HTR-8/SVneo (cell line): ENCODE data around the gene ZC3H12A.
"Not testable (repeated sequence)": the region's sequence is repeated elsewhere in the genome, so short reads cannot be mapped to it uniquely, and the experiment has no call there.

Experiments
- DNase-seq: peaks from one replicate; pipeline ENCODE4 v3.0.0; 2011; ENCODE audit warnings: low spot score, mixed read lengths; ENCODE audit not compliant: insufficient read length
- FAIRE-seq: peaks from 2 replicates; lab custom pipeline; 2011; peaks lifted over from hg19 to GRCh38; lab: Jason Lieb, UNC

The ZC3H12A gene

DNA sequence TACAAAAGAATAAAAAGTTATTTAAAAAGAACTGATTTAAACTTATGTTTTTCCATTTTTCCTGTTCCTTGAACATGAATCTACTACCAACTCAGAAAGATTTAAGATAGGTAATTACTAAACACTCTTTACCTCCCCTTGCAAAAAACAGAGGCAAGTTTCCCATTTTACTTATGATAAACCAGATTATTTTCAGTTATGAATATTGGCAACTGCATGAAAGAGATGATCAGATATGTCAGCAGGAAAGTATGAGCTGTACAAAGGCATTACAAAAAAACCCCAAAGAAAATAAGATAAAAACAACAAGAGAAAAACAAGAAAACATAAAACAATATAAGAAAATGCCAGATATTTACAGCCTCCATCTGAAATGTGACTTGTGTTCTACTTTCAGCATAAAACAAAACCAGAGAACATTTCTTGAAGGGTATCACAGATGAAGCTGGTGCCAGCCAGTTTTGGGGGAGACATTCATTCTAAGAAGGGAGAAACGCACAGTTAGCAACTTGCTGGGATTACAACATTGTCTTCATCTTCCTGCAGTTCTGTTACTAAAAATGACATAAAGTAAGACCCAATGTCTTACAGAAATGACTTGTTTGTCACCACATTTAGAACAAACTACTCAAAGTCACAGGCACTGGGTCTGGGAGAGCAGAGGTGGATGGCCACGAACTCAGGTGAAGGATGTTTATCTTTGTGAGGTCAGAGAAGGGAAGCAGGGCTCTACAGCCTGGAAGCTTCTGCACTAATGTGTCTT, 19.1 kb downstream of the ZC3H12A start:
- FAIRE-seq (no peak), DNase-seq (no peak)

DNA sequence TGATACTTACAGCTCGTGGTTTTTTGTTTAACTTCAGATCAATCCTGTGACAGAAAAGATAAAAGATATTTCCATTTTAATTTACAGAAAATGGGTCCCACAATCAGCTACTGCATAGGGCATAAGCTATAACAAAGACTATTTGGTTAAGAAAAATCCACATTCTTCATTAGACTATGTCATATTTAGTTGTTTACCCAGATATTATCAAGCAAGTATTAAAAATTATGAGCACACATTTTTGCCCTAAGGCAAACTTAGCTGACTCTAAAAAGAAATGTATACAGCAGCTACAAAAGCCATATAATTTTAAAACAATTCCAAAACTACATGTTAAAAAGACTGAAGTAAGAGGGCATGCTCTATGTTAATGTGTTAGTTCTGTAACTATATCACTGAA, 21.5 kb downstream of the ZC3H12A start:
- no peak for FAIRE-seq
- DNase-seq, result no peak

DNA sequence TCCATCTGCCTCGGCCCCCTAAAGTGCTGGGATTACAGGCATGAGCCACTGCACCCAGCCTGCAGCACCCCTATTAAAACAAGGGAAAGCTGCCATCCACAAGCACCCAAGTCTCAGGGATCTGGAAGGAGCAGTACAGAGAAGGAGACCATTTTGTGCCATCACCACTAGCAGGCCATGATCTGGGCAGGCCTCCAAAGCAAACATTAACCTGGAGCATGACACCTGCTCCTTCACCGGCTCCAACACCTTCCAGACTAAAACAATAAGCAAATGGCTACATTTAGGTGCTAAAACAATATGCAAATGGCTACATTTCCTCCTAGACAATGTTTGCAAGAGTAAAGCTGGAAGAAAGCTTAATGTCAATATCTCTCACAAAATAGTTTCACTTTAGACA, 23.5 kb downstream of the ZC3H12A start:
- FAIRE-seq, result no peak

DNA sequence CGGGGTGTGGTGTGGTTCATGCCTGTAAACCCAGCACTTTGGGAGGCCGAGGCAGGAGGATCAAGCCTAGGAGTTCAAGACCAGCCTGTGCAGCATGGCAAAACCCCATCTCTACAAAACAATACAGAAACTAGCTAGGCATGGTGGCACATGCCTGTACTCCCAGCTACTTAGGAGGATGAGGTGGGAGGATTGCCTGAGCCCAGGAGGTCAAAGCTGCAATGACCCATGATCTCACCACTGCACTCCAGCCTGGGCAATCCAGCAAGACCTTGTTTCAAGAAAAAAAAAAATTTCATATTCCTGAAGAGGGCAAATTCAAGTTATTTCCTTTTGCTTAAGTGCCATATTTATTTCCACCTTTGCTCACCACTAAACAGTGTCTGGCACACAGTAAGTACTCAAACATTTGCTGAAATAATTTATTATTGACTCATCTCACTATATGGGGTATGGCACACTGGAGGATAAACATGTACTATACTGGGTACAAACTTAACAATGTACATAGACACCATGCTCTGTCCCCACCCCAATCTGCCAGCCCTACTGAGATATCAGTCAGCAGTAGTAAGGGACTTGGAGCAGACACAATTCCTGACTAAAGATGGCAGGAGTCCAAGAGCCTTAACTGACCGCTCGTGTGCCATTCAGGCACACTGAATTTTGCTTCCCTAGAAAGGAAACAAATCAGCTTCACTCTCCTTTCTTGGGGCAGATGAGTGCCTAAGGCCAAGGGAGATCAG, 24.7 kb downstream of the ZC3H12A start:
- DNase-seq (no peak), FAIRE-seq (no peak)

More for the DNA sequence above, 23.5 kb downstream of the ZC3H12A start:
- DNase-seq, result no peak

DNA sequence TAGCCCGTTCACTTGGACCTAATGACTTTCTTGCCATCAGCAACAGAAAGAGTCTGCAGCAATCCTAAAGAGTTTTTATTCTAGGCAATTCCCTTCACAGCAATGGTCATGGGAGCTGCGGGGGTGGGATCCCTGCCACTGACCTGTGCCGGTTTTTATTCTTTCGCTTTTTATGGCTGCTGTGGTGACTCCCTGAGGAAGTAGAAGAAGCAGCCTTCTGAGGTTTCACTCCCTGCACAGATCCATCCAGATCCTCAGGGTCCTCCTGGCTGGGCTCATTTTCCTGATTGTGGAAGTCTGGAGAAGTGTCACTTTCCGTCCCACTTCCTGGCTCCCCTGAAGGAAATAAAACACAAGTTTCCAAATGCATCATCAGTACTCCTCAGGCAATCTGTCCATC, 27.3 kb downstream of the ZC3H12A start:
- DNase-seq (no peak), FAIRE-seq (no peak)

DNA sequence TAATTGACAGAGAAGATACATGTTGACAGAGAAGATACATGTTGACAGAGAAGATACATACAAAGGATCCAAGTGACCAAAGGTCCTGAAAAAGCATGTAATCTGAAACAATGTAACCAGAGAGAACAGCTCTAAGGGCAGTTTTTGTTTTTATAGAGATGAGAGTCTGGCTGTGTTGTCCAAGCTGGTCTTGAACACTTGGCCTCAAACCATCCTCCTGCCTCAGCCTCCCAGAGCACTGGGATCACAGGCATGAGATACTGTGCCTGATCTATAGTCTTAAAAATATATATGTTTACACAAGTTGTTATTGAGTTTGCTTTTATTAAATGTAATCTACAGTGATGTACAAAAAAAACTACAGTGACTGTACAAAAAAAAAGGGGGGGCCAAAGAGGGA, 27.7 kb downstream of the ZC3H12A start:
- DNase-seq (no peak), FAIRE-seq (no peak)

DNA sequence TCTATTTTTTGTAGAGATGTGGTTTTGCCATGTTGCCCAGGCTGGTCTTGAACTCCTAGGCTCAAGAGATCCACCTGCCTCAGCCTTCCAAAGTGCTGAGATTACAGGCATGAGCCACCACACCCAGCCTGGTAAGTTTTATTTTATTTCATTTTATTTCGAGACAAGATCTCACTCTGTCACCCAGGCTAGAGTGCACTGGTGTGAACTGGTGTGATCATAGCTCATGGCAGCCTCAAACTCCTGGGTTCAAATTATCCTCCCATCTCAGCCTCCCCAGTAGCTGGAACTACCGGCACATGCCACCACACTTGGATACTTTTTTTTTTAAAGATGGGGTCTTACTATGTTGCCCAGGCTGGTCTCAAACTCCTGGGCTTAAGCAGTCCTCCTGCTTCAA, 28.4 kb downstream of the ZC3H12A start:
- not testable (repeated sequence) for DNase-seq, FAIRE-seq

DNA sequence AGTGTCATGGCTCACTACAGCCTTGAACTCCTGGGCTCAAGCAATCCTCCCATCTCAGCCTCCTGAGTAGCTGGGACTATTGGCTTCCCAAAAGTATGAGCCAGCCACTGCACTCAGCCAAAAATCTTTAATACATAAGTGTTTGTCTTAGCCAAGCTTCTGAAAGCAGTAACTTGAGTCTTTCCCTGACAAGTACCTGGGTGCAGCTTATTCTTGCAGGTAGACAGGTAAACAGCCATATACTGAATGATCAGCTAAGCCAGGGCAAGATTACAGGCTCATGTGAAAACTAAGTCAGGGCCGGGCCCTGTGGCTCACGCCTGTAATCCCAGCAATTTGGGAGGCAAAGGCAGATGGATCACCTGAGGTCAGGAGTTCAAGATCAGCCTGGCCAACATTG, 32.4 kb downstream of the ZC3H12A start:
- DNase-seq (no peak), FAIRE-seq (no peak)

DNA sequence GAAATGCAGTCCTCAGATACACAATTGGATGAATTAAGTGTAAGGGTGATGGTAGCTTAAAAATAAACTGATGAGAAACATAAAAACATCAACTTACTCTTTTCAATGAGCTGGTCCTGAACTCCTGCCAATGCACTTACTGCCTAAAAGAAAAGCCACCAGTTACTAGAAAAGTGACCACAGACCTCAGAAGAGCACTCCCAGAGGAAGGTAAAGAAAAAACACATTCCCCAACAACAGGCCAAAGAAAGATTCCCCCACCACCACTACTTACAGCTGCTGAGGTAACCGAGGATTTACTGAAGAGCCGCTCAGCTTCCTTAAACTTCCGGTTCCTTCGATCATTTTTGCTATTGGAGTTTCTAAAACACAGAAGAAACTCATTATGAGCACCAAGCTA, 34.8 kb downstream of the ZC3H12A start:
- no peak for DNase-seq
- no peak for FAIRE-seq

DNA sequence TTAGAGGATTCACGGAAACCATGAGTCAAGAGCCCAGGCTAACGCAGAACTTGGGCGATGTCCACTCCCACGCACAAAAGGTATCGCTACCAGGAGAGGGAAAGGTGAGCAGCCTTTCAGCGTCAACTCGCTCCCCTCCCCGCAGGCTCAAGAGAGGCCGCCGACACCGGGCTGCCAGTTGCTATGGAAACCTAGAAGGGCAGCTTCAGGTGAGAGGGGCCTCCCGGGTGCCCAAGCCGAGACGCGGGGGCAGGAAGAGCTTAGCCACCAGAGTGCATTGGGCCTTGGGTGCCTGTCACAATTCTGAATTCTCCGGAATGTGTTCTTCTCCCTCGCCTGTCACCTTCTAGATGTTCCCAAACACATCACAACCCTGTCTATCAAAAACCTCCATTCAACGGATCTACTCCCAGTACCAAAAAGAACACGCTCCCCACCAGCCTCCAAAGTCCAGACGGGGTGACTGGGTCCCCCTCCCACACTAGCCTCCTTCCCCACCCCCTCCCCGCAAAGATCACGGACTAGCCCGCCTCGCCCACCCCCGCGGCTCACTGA, 39.5 kb downstream of the ZC3H12A start:
- FAIRE-seq (no peak), DNase-seq (peak; percentile 9)

DNA sequence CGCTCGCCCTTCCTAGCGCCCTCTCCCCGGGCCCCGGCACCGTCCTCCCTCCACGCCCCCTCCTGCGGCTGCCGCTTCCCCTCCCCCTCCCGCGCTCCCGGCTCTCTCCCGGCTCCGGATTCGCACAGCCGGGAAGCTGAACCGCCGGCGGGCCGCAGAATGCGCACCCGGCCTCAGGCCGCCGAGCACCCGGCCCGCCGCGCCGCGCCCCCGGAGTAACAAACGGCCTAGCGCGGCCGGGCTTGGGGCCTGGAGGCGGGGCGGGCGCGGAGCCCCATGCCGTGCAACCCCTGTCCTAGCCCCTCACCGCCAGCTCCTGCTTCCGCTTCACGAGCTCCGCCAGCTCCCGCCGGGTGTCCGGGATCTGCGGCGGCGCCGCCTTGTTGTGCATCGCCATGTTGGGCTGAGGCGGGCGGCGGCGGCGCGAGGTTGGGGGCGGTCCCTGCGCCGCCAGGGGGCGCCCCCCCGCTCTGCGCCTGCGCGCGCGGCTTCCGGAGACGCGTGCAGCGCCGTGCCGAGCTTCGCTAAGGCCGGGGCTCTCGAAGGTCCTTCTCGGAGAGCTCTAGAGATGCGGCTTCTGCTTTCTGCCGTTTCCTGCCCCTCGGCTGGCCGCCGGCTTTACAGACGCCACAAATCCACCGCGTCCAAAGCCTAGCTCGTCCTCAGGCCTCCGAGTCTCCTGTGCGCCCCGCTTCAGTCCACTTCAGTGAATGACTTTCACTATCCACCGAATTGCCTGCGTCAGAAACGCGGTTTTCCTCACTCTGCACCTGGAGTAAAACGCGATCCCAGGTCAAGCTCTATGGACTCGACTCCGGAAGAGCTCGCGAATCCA, 40.2 kb downstream of the ZC3H12A start, which contains the start of gene MEAF6:
MEAF6 (minus strand) TSS at position 417 of the 835 bp plus-strand sequence; CDS start at position 397, 20 bp downstream.
- peak; percentile 83 for DNase-seq
- no peak for FAIRE-seq

DNA sequence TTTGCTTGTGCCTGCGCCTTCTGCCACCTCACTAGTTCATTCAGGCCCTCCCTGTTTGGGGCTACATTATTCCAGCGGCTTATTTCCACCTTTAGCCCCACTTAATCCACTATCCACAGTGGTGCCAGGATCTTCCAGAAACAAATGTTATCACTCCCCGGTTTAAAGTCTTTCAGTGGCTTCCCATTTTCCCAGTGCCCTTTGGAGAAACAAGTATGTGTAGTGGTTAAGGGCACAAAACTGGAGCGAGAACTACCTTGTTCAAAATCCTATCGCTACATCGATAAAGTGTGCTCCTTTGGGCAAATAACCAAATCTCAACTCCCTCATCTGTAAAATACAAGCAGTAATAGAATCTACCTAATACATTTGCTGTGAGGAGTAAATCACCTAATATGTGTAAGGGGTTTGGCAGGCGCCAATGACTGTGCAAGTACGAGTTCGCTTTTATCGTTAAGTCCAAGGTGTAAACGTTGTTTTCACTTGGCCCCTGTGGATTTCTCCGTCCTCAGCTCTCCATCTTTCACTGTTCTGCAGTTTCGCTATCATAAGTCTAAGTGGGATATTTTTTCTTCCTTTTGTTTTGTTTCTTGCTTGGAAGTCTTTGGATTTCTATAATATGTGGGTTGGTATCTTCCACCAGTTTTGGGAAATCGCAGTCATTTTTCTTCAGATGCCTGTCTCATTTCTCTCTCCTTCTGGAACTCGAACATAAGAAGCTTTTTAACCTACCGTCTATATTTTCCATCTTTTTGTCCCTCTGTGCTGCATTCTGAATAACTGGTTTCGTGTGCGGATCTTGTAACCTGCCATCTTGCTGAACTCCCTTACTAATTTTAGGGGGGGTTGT, 41.0 kb downstream of the ZC3H12A start:
- DNase-seq (no peak), FAIRE-seq (no peak)

DNA sequence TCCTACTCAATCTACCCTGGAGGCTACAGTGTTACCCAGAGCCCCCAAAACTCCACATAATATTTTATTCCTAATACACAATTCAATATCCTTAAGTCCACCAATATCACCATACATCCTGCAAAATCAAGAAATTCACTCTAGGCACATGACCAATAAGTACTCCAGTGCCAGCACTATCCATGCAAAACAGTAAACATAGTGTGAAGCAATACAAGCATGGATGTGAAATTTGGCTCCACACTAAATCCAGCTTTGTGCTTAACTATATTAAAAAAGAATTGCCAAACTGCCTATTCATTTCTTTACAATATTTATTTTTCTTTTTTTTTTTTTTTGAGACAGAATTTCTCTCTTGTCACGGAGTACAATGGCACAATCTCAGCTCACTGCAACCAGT, 43.2 kb downstream of the ZC3H12A start:
- FAIRE-seq (no peak), DNase-seq (no peak)

DNA sequence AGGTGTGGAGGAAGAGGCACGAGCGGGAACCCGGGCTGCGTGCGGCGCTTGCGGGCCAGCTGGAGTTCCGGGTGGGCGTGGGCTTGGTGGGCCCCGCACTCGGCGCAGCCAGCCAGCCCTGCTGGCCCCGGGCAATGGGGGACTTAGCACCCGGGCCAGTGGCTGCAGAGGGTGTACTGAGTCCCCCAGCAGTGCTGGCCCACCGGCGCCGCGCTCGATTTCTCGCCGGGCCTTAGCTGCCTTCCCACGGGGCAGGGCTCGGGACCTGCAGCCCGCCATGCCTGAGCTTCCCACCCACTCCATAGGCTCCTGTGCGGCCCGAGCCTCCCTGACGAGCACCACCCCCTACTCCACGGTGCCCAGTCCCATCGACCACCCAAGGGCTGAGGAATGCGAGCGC, 43.9 kb downstream of the ZC3H12A start:
- FAIRE-seq, DNase-seq: not testable (repeated sequence)

DNA sequence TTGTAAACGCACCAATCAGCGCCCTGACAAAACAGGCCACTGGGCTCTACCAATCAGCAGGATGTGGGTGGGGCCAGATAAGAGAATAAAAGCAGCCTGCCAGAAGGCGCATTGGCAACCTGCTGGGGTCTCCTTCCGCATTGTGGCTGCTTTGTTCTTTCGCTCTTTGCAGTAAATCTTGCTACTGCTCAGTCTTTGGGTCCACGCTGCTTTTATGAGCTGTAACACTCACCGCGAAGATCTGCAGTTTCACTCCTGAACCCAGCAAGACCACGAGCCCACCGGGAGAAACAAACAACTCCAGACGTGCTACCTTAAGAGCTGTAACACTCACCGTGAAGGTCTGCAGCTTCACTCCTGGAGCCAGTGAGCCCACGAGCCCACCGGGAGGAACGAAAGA, 44.5 kb downstream of the ZC3H12A start:
- not testable (repeated sequence) for FAIRE-seq

DNA sequence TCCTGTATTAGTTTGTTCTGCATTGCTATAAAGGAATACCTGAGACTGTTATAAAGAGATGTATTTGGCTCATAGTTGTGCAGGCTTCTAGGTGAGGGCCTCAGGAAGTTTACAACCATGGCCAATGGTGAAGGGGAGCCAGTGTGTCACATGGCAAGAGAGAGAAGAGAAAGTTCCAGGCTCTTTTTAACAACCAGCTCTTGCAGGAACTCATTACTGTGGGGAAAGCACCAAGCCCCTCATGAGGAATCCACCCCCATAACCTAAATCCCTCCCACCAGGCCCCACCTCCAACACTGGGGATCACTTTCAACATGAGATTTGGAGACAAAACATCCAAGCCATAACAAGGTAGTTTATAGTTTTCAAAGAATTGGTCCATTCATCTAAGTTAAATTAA, 45.2 kb downstream of the ZC3H12A start:
- DNase-seq (no peak), FAIRE-seq (no peak)

More for the DNA sequence above, 44.5 kb downstream of the ZC3H12A start:
- DNase-seq, result not testable (repeated sequence)

DNA sequence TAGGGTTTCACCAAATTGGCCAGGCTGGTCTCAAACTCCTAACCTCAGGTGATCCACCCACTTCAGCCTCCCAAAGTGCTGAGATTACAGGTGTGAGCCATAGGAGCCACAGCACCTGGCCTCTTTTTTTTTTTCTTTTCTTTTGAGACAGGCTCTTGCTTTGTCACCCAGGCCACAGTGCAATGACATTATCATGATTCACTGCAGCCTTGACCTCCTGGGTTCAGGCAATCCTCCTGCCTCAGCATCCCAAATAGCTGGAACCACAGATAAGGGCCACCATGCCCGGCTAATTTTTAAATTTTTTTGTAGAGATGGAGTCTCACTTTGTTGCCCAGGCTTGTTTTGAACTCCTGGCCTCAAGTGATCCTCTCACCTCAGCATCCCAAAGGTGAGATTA, 55.5 kb downstream of the ZC3H12A start:
- DNase-seq, result not testable (repeated sequence)

DNA sequence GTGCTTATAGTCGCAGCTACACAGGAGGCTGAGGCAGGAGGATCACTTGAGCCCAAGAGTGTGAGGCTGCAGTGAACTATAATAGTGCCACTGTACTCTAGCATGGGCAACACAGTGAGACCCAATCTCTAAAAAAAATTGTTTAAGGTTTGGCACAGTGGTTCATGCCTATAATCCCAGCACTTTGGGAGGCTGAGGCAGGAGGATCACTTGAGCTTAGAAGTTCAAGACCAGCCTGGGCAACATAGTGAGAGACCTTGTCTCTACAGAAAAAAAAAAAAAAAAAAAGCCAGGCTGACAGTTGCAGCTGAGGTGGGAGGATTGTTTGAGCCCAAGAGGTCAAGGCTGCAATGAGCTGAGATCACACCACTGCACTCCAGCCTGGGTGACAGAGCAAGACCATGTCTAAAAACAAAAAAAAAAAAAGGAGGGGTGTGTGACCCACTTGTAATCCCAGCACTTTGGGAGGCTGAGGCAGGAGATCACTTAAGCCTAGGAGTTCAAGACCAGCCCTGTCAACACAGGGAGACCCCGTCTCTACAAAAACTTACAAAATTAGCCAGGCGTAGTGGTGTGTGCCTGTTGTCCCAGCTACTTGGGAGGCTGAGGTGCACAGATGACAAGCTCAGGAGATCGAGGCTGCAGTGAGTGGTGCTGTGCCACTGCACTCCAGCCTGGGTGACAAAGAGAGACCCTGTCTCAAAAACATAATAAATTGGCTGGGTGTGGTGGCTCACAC, 58.2 kb downstream of the ZC3H12A start:
- not testable (repeated sequence) for FAIRE-seq, DNase-seq

More for the DNA sequence above, 55.5 kb downstream of the ZC3H12A start:
- FAIRE-seq, result not testable (repeated sequence)
